MCF 10A (cell line): ENCODE data around the gene MAP2K5. TPM values are rescaled to one million over a fixed set of nuclear protein-coding genes. Genes with fewer than 3 reads are reported as not detected.

Experiments used
- BruUV-seq: library from RNA; stranded (reverse); fragments of 400-500 nt; replicated peaks from 2 replicates; lab custom pipeline; 2021; lab: Mats Ljungman, UMichigan
- CTCF ChIA-PET: fragments of 300-600 bp; sonication (Branson Sonifier 250); formaldehyde crosslinking; extraction: SDS; loops from one replicate; lab custom pipeline; 2021; ENCODE audit warnings: antibody characterized with exemption, inconsistent platforms; lab: Yijun Ruan, JAX
- POLR2A ChIA-PET: fragments of 300-600, 350-650 bp; sonication (Branson Sonifier 250); formaldehyde crosslinking; extraction: SDS; loops from one replicate; lab custom pipeline; 2020; ENCODE audit warnings: antibody characterized with exemption, inconsistent platforms; lab: Yijun Ruan, JAX
- DNase-seq: peaks from one replicate; pipeline ENCODE4 v3.0.0-alpha.2; 2018; ENCODE audit not compliant: unreplicated experiment
- H3K27ac Mint-ChIP-seq: one replicate; pipeline ENCODE4 v1.8.0; 2022; ENCODE audit warnings: mild to moderate bottlenecking, low read depth, mixed read lengths; ENCODE audit not compliant: unreplicated experiment
- H3K27me3 Mint-ChIP-seq: one replicate; pipeline ENCODE4 v1.8.0; 2022; ENCODE audit warnings: mixed read lengths; ENCODE audit not compliant: insufficient read depth, unreplicated experiment
- H3K36me3 Mint-ChIP-seq: one replicate; pipeline ENCODE4 v1.8.0; 2022; ENCODE audit warnings: mild to moderate bottlenecking, moderate library complexity, mixed read lengths; ENCODE audit not compliant: insufficient read depth, unreplicated experiment
- H3K4me1 Mint-ChIP-seq: one replicate; pipeline ENCODE4 v1.8.0; 2022; ENCODE audit warnings: mixed read lengths; ENCODE audit not compliant: insufficient read depth, unreplicated experiment
- H3K4me3 Mint-ChIP-seq: one replicate; pipeline ENCODE4 v1.8.0; 2022; ENCODE audit warnings: mild to moderate bottlenecking, moderate library complexity, mixed read lengths; ENCODE audit not compliant: unreplicated experiment
- H3K9me3 Mint-ChIP-seq: one replicate; pipeline ENCODE4 v1.8.0; 2022; ENCODE audit warnings: mixed read lengths; ENCODE audit not compliant: unreplicated experiment
- intact Hi-C: fragments of 100-400 bp; cut with micrococcal nuclease; formaldehyde crosslinking; loops from 2 replicates; pipeline ENCODE4 v1.14.1; 2022
- total RNA-seq: library from RNA; stranded (reverse); gene quantifications from 2 replicates; pipeline ENCODE4 v1.2.3, GENCODE V29; 2022
- TF ChIP-seq, protein P1 (sequence below): fragments of 200-600 bp; IDR thresholded peaks from one replicate; pipeline ENCODE4 v1.8.0; 2022; ENCODE audit warnings: antibody characterized with exemption, mild to moderate bottlenecking; ENCODE audit not compliant: unreplicated experiment

The MAP2K5 gene
- total RNA-seq, 1 experiment from 2014 or later: 24.4 TPM

GRCh38 chr15:67544475-67544874, 2.0 kb downstream of the MAP2K5 start:
- ChIA-PET POLR2A (interaction anchor here (0.6 to 5.6 kb wide), 4 partner anchors 10 to 188 kb away, joined by 3 to 91 read pairs (median 8); partner anchors contain the start of gene C15orf61), CTCF (no interaction called here)
- Mint-ChIP-seq H3K9me3 (no peaks in the 10 kb centered on the region), H3K27ac (no peak overlapping the region), H3K36me3 (peaks cover 7% of the 10 kb centered on the region), H3K27me3 (no peaks in the 10 kb centered on the region), H3K4me1 (peaks cover 15% of the 10 kb centered on the region), H3K4me3 (no peak overlapping the region)
- TF ChIP-seq, protein P1, sequence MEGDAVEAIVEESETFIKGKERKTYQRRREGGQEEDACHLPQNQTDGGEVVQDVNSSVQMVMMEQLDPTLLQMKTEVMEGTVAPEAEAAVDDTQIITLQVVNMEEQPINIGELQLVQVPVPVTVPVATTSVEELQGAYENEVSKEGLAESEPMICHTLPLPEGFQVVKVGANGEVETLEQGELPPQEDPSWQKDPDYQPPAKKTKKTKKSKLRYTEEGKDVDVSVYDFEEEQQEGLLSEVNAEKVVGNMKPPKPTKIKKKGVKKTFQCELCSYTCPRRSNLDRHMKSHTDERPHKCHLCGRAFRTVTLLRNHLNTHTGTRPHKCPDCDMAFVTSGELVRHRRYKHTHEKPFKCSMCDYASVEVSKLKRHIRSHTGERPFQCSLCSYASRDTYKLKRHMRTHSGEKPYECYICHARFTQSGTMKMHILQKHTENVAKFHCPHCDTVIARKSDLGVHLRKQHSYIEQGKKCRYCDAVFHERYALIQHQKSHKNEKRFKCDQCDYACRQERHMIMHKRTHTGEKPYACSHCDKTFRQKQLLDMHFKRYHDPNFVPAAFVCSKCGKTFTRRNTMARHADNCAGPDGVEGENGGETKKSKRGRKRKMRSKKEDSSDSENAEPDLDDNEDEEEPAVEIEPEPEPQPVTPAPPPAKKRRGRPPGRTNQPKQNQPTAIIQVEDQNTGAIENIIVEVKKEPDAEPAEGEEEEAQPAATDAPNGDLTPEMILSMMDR: no peak
- BruUV-seq: no TSS peak
- intact Hi-C loops: no loop called here
- no peak for DNase-seq

GRCh38 chr15:67545864-67546263, 3.4 kb downstream of the MAP2K5 start:
- no peak for DNase-seq
- intact Hi-C loops: no loop called here
- ChIA-PET POLR2A (interaction anchor here (2.6 to 5.6 kb wide), 2 partner anchors 9 to 25 kb away, joined by 12 to 91 read pairs; partner anchors contain the start of gene C15orf61), CTCF (no interaction called here)
- H3K36me3 Mint-ChIP-seq: peaks cover 14% of the 10 kb centered on the region
- TF ChIP-seq, protein P1: no peak
- no peaks in the 10 kb centered on the region for H3K27me3 Mint-ChIP-seq
- no TSS peak for BruUV-seq
- H3K4me3 Mint-ChIP-seq: no peak overlapping the region
- no peak overlapping the region for H3K27ac Mint-ChIP-seq
- H3K9me3 Mint-ChIP-seq: no peaks in the 10 kb centered on the region
- H3K4me1 Mint-ChIP-seq: peaks cover 15% of the 10 kb centered on the region

- no TSS peak for BruUV-seq
- H3K9me3 Mint-ChIP-seq: no peaks in the 10 kb centered on the region
- no peak overlapping the region for H3K4me3 Mint-ChIP-seq
- ChIA-PET CTCF (interaction anchor here (0.6 kb wide), 1 partner anchor 37 kb away, joined by 3 read pairs; no protein-coding TSS in a partner anchor), POLR2A (interaction anchor here (0.5 to 2.2 kb wide), 3 partner anchors 16 to 307 kb away, joined by 3 to 9 read pairs (median 4); partner anchors contain the start of gene C15orf61)
- H3K27me3 Mint-ChIP-seq: no peaks in the 10 kb centered on the region
- peaks cover 18% of the 10 kb centered on the region for H3K36me3 Mint-ChIP-seq
- no peak for DNase-seq
- intact Hi-C loops: no loop called here
- H3K27ac Mint-ChIP-seq: no peak overlapping the region
- TF ChIP-seq, protein P1: no peak
- H3K4me1 Mint-ChIP-seq: peaks cover 15% of the 10 kb centered on the region
Observed at GRCh38 chr15:67547064-67547463, 4.6 kb downstream of the MAP2K5 start.

GRCh38 chr15:67547836-67548235, 5.3 kb downstream of the MAP2K5 start:
- TF ChIP-seq, protein P1: no peak
- Mint-ChIP-seq H3K4me1 (peaks cover 15% of the 10 kb centered on the region), H3K9me3 (no peaks in the 10 kb centered on the region), H3K27ac (no peak overlapping the region), H3K36me3 (peaks cover 22% of the 10 kb centered on the region), H3K4me3 (no peak overlapping the region), H3K27me3 (no peaks in the 10 kb centered on the region)
- ChIA-PET CTCF (interaction anchor here (0.6 kb wide), 1 partner anchor 591 kb away, joined by 4 read pairs; no protein-coding TSS in a partner anchor), POLR2A (interaction anchor here (2.2 kb wide), 1 partner anchor 27 kb away, joined by 9 read pairs; the partner anchor contains the start of gene C15orf61)
- intact Hi-C loops: no loop called here
- DNase-seq: no peak
- no TSS peak for BruUV-seq
